ENCODE data around the gene SNX25. TPM values are rescaled to one million over a fixed set of nuclear protein-coding genes. Genes with fewer than 3 reads are reported as not detected.

Gene SNX25
- total and polyA plus RNA-seq, 2 experiments from 2014 or later, result 6.9 to 25.0 TPM

- Histone ChIP-seq H3K4me2 (no peak overlapping the region), H3K9me2 (ENCODE audit: insufficient read depth) (no peaks in the 10 kb centered on the region), H3K79me2 (replicated peaks; ENCODE audit: insufficient read depth) (no peaks in the 10 kb centered on the region), H3K4me1 (ENCODE audit: insufficient read depth) (no peaks in the 10 kb centered on the region), H3K36me3 (ENCODE audit: insufficient read depth) (no peaks in the 10 kb centered on the region), H3K4me3 (no peak overlapping the region), H4K20me1 (replicated peaks; ENCODE audit: insufficient read depth) (no peaks in the 10 kb centered on the region), H3F3A (replicated peaks; ENCODE audit: low read depth) (peaks cover 4% of the 10 kb centered on the region; the same call in 1 of the 2 replicates), H3K27me3 (ENCODE audit: insufficient read depth) (peaks cover 9% of the 10 kb centered on the region), H3K27ac (ENCODE audit: low read depth) (no peak overlapping the region), H2AFZ (no peak overlapping the region)
- Mint-ChIP-seq H3K27me3 (ENCODE audit: insufficient read depth, low read depth, poor library complexity) (peaks cover 5% of the 10 kb centered on the region), H3K4me3 (no peak overlapping the region), H3K27ac (no peak overlapping the region), H3K4me1 (peaks cover 5% of the 10 kb centered on the region), H3K36me3 (ENCODE audit: low read depth) (no peaks in the 10 kb centered on the region), H3K9me3 (peaks cover 6% of the 10 kb centered on the region; the same call in 2 of the 3 replicates)
- TF ChIP-seq JUNB (IDR thresholded peaks at IDR 0.05; ENCODE audit: unreplicated experiment) (no peak), ZNF114 (CRISPR knock-in tag; IDR thresholded peaks at IDR 0.05) (no peak), EZH2 (IDR thresholded peaks at IDR 0.05; ENCODE audit: low read depth, unreplicated experiment) (no peak), CTCF (conservative IDR thresholded peaks at IDR 0.05; ENCODE audit: low read depth in 2 of 2) (no peak), CREB1 (CRISPR knock-in tag; IDR thresholded peaks at IDR 0.05; ENCODE audit: low read depth) (no peak), REST (IDR thresholded peaks at IDR 0.05; ENCODE audit: unreplicated experiment) (no peak), ETS1 (IDR thresholded peaks at IDR 0.05) (no peak), ZNF331 (CRISPR knock-in tag; IDR thresholded peaks at IDR 0.05; ENCODE audit: low read depth) (no peak), NANOG (IDR thresholded peaks at IDR 0.05; ENCODE audit: borderline replicate concordance) (no peak), EZH2phosphoT487 (IDR thresholded peaks at IDR 0.05; ENCODE audit: unreplicated experiment) (no peak)
- no peak for ATAC-seq
- no peak for DNase-seq (ENCODE audit: low spot score)
Measured at GRCh38 chr4:185392156-185392555, 182.8 kb downstream of the SNX25 start.

All from GM23338 (cell line).